ENCODE measurements around the gene HEMGN.

The HEMGN gene

DNA sequence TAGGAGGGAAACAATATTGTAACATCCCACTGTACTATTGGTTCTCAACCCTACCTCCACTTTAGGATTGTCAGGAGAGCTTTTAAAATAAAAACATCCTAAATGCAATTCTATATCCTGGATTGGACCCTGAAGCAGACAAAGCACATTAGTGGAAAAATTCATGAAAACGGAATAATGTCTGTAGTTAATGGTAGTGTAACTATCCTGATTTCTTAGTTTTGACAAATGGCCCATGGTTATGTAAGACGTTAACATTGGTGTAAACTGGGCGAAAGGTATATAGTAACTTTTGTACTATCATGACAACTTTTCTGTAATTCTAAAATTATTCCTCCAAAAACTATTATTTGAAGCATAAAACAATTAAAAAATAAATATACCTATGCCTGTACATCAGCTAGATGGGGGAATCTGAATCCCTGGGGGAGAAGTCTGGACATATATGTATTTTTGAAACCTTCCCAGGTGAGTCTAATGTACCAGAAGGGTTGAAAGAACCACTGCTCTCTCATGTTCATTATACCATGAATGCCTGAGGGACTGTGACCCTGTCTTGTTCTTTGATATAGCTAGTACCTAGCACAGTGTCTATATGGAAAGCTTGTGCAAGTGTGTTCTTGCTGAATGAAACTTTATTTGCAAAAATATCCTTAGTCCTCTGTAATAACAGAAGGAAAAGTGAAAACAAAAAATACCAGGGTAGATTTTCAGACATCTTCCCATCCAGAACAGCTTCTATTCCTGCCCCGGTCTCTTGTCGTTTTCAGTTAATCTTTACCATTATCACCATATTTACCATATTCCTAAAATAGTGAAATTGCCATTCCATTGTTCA lies 12.3 kb downstream of the HEMGN start:
- H4K91ac ChIP-seq (ENCODE audit: low read length) = no peak overlapping the region
- no peak overlapping the region for H2AK5ac ChIP-seq (ENCODE audit: low read length, severe bottlenecking)
- no peak for DNase-seq
- H3K9me3 ChIP-seq (ENCODE audit: control insufficient read depth, low read length) = no peaks in the 10 kb centered on the region
- H3K79me1 ChIP-seq (replicated peaks; ENCODE audit: low read length, poor library complexity, severe bottlenecking) = no peaks in the 10 kb centered on the region
- H3K4ac ChIP-seq (ENCODE audit: low read depth in 1 of 2, low read length in 2 of 2) = no peak overlapping the region
- peaks cover 16 to 24% of the 10 kb centered on the region in 2 experiments for H3K27me3 ChIP-seq (ENCODE audit: control insufficient read depth in 1 of 2, insufficient read depth in 1 of 2, low read length in 2 of 2)
- no peak overlapping the region for H2BK5ac ChIP-seq (ENCODE audit: low read depth, low read length, poor library complexity, severe bottlenecking)
- H3K14ac ChIP-seq (ENCODE audit: low read length in 2 of 2) = no peak overlapping the region
- H4K8ac ChIP-seq (ENCODE audit: low read length) = no peak overlapping the region
- no peak overlapping the region for H2AFZ ChIP-seq (ENCODE audit: low read depth, low read length)
- no peak overlapping the region for H3K18ac ChIP-seq (ENCODE audit: low read depth in 1 of 2, low read length in 2 of 2)
- H2BK12ac ChIP-seq (ENCODE audit: low read length in 2 of 2) = no peak overlapping the region
- no peak overlapping the region for H3K4me3 ChIP-seq (ENCODE audit: insufficient read depth in 1 of 2, low read depth in 1 of 2, low read length in 2 of 2)
- H2BK15ac ChIP-seq (ENCODE audit: low read depth, poor library complexity, severe bottlenecking) = no peak overlapping the region
- H3K36me3 ChIP-seq (ENCODE audit: control insufficient read depth in 1 of 2, insufficient read depth in 2 of 2, low read depth in 1 of 2, low read length in 2 of 2) = no peaks in the 10 kb centered on the region
- H3K4me1 ChIP-seq (ENCODE audit: control insufficient read depth, insufficient read depth, low read depth, low read length) = peaks cover 3% of the 10 kb centered on the region
- no peak overlapping the region for H3K9ac ChIP-seq (ENCODE audit: low read length)
- H3K23ac ChIP-seq (ENCODE audit: low read length in 2 of 2) = no peak overlapping the region
- no peak overlapping the region for H3K27ac ChIP-seq (ENCODE audit: low read length, poor library complexity, severe bottlenecking)
- 79% methylated on average over 3 of the region's 5 CpGs for WGBS
- H3K4me2 ChIP-seq (ENCODE audit: low read length, poor library complexity, severe bottlenecking) = no peak overlapping the region
- H2BK120ac ChIP-seq (ENCODE audit: low read depth, low read length) = no peak overlapping the region

DNA sequence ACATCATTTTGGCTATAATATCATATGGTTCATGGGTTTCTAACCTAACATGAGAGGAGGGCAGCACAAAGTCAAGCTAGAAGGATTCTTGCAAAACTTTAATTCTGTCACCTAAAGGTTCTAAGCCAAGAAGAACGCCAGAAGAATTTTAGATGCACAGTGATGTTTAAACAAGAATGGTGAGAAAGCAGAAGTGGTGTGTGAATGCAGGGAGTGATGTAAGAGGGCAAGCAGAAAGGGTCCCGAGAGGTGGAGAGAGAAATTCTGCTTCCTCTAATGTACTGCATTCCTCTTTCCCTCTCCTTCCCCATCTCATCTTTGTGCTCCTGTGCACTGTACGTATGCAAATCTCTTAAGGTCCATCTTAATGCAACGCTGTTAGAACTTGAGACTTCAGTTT lies 13.6 kb downstream of the HEMGN start:
- H4K91ac ChIP-seq (ENCODE audit: low read length) = no peak overlapping the region
- no peak overlapping the region for H3K18ac ChIP-seq (ENCODE audit: low read depth in 1 of 2, low read length in 2 of 2)
- H3K36me3 ChIP-seq (ENCODE audit: control insufficient read depth in 1 of 2, insufficient read depth in 2 of 2, low read depth in 1 of 2, low read length in 2 of 2) = no peaks in the 10 kb centered on the region
- no peak overlapping the region for H3K4ac ChIP-seq (ENCODE audit: low read depth in 1 of 2, low read length in 2 of 2)
- H3K4me3 ChIP-seq (ENCODE audit: insufficient read depth in 1 of 2, low read depth in 1 of 2, low read length in 2 of 2) = no peak overlapping the region
- no peaks in the 10 kb centered on the region for H3K9me3 ChIP-seq (ENCODE audit: control insufficient read depth, low read length)
- H3K79me1 ChIP-seq (replicated peaks; ENCODE audit: low read length, poor library complexity, severe bottlenecking) = peaks cover 2% of the 10 kb centered on the region
- H2AFZ ChIP-seq (ENCODE audit: low read depth, low read length) = no peak overlapping the region
- H2BK15ac ChIP-seq (ENCODE audit: low read depth, poor library complexity, severe bottlenecking) = no peak overlapping the region
- H2BK120ac ChIP-seq (ENCODE audit: low read depth, low read length) = no peak overlapping the region
- H3K9ac ChIP-seq (ENCODE audit: low read length) = no peak overlapping the region
- H2BK12ac ChIP-seq (ENCODE audit: low read length in 2 of 2) = no peak overlapping the region
- H4K8ac ChIP-seq (ENCODE audit: low read length) = no peak overlapping the region
- no peak overlapping the region for H3K14ac ChIP-seq (ENCODE audit: low read length in 2 of 2)
- H3K4me1 ChIP-seq (ENCODE audit: control insufficient read depth, insufficient read depth, low read depth, low read length) = peaks cover 3% of the 10 kb centered on the region
- H2BK5ac ChIP-seq (ENCODE audit: low read depth, low read length, poor library complexity, severe bottlenecking) = no peak overlapping the region
- DNase-seq = no peak
- no peak overlapping the region for H3K23ac ChIP-seq (ENCODE audit: low read length in 2 of 2)
- H2AK5ac ChIP-seq (ENCODE audit: low read length, severe bottlenecking) = no peak overlapping the region
- no peak overlapping the region for H3K4me2 ChIP-seq (ENCODE audit: low read length, poor library complexity, severe bottlenecking)
- H3K27me3 ChIP-seq (ENCODE audit: control insufficient read depth in 1 of 2, insufficient read depth in 1 of 2, low read length in 2 of 2) = peaks cover 9 to 16% of the 10 kb centered on the region in 2 experiments
- no peak overlapping the region for H3K27ac ChIP-seq (ENCODE audit: low read length, poor library complexity, severe bottlenecking)
- WGBS = 96% methylated on average over 4 of the region's 4 CpGs

DNA sequence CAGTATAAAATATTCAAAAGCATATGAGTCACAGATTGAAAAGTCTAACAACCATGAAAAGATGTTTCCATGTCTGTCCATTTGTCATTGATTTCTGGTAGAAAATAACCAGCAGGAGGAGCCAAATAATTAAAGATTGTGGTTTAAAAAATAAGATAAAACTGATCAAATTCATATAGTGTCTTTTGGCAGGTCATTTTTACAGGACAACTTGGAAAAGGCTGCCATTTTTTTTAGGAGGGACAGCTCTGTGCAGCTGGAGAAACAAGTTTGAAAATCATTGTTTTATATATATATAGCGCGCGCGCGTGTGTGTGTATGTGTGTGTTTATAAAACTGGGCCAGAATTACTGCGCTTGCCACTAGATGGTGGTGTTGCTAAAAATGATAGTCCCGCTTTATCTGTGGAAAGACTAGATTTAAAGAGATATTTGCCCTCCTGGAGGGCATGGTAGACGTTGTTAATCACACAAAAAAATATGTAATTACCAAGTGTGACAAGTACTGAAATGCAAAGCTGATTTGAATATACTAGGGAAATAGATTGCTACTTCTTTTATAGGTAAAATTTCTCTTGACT lies 14.4 kb downstream of the HEMGN start:
- no peak overlapping the region for H2AFZ ChIP-seq (ENCODE audit: low read depth, low read length)
- peaks cover 2% of the 10 kb centered on the region for H3K79me1 ChIP-seq (replicated peaks; ENCODE audit: low read length, poor library complexity, severe bottlenecking)
- peak overlapping the region; percentile 98 for H3K9ac ChIP-seq (ENCODE audit: low read length)
- peak overlapping the region; percentile 76 for H3K4me2 ChIP-seq (ENCODE audit: low read length, poor library complexity, severe bottlenecking)
- DNase-seq = peak; percentile 91
- peaks cover 3% of the 10 kb centered on the region for H3K4me1 ChIP-seq (ENCODE audit: control insufficient read depth, insufficient read depth, low read depth, low read length)
- H2BK12ac ChIP-seq (ENCODE audit: low read length in 2 of 2) = no peak overlapping the region
- H3K4me3 ChIP-seq (ENCODE audit: insufficient read depth in 1 of 2, low read depth in 1 of 2, low read length in 2 of 2) = peak overlapping the region in 1 of 2 experiments; percentile 86
- no peaks in the 10 kb centered on the region for H3K36me3 ChIP-seq (ENCODE audit: control insufficient read depth in 1 of 2, insufficient read depth in 2 of 2, low read depth in 1 of 2, low read length in 2 of 2)
- no peak overlapping the region for H4K8ac ChIP-seq (ENCODE audit: low read length)
- no peak overlapping the region for H3K27ac ChIP-seq (ENCODE audit: low read length, poor library complexity, severe bottlenecking)
- no peak overlapping the region for H3K4ac ChIP-seq (ENCODE audit: low read depth in 1 of 2, low read length in 2 of 2)
- no peak overlapping the region for H2BK5ac ChIP-seq (ENCODE audit: low read depth, low read length, poor library complexity, severe bottlenecking)
- no peak overlapping the region for H2BK120ac ChIP-seq (ENCODE audit: low read depth, low read length)
- H2BK15ac ChIP-seq (ENCODE audit: low read depth, poor library complexity, severe bottlenecking) = no peak overlapping the region
- H4K91ac ChIP-seq (ENCODE audit: low read length) = no peak overlapping the region
- no peaks in the 10 kb centered on the region for H3K9me3 ChIP-seq (ENCODE audit: control insufficient read depth, low read length)
- H3K18ac ChIP-seq (ENCODE audit: low read depth in 1 of 2, low read length in 2 of 2) = no peak overlapping the region
- peaks cover 9 to 16% of the 10 kb centered on the region in 2 experiments for H3K27me3 ChIP-seq (ENCODE audit: control insufficient read depth in 1 of 2, insufficient read depth in 1 of 2, low read length in 2 of 2)
- no peak overlapping the region for H3K23ac ChIP-seq (ENCODE audit: low read length in 2 of 2)
- H3K14ac ChIP-seq (ENCODE audit: low read length in 2 of 2) = no peak overlapping the region
- WGBS = 0% methylated on average over 6 of the region's 8 CpGs
- H2AK5ac ChIP-seq (ENCODE audit: low read length, severe bottlenecking) = no peak overlapping the region

DNA sequence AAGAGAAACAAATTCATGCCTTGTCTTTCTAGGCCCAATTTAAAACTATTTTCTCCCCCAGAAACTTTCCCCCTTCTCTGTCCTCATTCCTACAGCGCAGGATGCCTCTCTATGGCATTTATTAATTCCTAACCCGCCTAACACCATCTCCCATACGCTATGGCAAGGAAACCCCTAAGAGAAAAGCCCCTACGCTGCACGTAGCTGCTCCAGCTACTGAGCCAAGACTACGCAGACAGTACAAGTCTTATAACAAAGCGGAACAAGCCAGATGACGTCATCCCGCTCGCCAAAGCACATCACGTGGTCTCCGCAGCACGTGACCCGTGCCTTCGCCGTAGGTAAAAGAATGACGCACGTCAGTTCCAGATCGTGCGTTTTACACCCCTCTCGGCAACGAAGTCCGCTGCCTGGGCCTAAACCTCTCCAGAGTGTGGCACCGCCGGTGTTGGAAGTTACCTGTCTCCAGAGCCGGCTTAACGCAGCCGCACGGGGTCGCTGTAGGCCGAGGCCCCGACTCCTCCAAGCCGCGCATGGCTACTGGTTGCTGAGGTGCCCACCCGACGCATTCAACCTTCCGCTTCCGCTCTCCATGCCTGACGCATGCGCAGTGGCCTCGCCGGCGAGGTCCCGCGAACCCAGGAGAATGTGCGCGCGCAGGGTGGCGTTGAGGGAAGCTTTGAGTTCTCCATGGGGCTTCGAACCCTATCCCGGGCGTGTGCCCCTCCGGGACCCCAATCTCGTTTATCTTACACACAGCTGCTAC lies 15.8 kb downstream of the HEMGN start, which contains the start of gene TRMO:
TSS of gene TRMO (minus strand) at position 542 of the 766 bp plus-strand sequence. CDS start at position 535, 7 bp downstream.
- 1% methylated on average over 53 of the region's 54 CpGs for WGBS
- Histone ChIP-seq H2BK120ac (ENCODE audit: low read depth, low read length) (peak within 1 kb of the TSS; percentile 38), H3K9me3 (ENCODE audit: control insufficient read depth, low read length) (no peaks in the 10 kb centered on the region), H2BK5ac (ENCODE audit: low read depth, low read length, poor library complexity, severe bottlenecking) (peak within 1 kb of the TSS; percentile 12), H3K79me1 (replicated peaks; ENCODE audit: low read length, poor library complexity, severe bottlenecking) (peaks cover 6% of the 10 kb centered on the region), H2AK5ac (ENCODE audit: low read length, severe bottlenecking) (peak within 1 kb of the TSS; percentile 68), H3K27ac (ENCODE audit: low read length, poor library complexity, severe bottlenecking) (peak within 1 kb of the TSS; percentile 91), H3K4ac (ENCODE audit: low read depth in 1 of 2, low read length in 2 of 2) (peak within 1 kb of the TSS; percentile 59 to 90), H3K4me1 (ENCODE audit: control insufficient read depth, insufficient read depth, low read depth, low read length) (peaks cover 3% of the 10 kb centered on the region), H2BK12ac (ENCODE audit: low read length in 2 of 2) (no peak within 1 kb of the TSS), H4K91ac (ENCODE audit: low read length) (peak within 1 kb of the TSS; percentile 85), H2AFZ (ENCODE audit: low read depth, low read length) (peak within 1 kb of the TSS; percentile 75), H4K8ac (ENCODE audit: low read length) (peak within 1 kb of the TSS; percentile 76), H2BK15ac (ENCODE audit: low read depth, poor library complexity, severe bottlenecking) (no peak within 1 kb of the TSS), H3K36me3 (ENCODE audit: control insufficient read depth in 1 of 2, insufficient read depth in 2 of 2, low read depth in 1 of 2, low read length in 2 of 2) (peaks cover 0 to 1% of the 10 kb centered on the region in 2 experiments), H3K18ac (ENCODE audit: low read depth in 1 of 2, low read length in 2 of 2) (peak within 1 kb of the TSS; percentile 67 to 97), H3K23ac (ENCODE audit: low read length in 2 of 2) (peak within 1 kb of the TSS in 1 of 2 experiments; percentile 14), H3K9ac (ENCODE audit: low read length) (peak within 1 kb of the TSS; percentile 98), H3K27me3 (ENCODE audit: control insufficient read depth in 1 of 2, insufficient read depth in 1 of 2, low read length in 2 of 2) (peaks cover 9 to 14% of the 10 kb centered on the region in 2 experiments), H3K14ac (ENCODE audit: low read length in 2 of 2) (peak within 1 kb of the TSS in 1 of 2 experiments; percentile 85), H3K4me2 (ENCODE audit: low read length, poor library complexity, severe bottlenecking) (peak within 1 kb of the TSS; percentile 88), H3K4me3 (ENCODE audit: insufficient read depth in 1 of 2, low read depth in 1 of 2, low read length in 2 of 2) (peak within 1 kb of the TSS; percentile 62 to 86)
- DNase-seq = peak; percentile 99

Measured in mesenchymal stem cell (in vitro differentiated cells and primary cell).